HG03060 (cell line): ENCODE data around the gene HTT-AS.

ENCODE experiments used
- ATAC-seq: cut with Tn5 transposase; IDR thresholded peaks from one replicate; pipeline ENCODE4 v1.9.1; 2021; ENCODE audit warnings: low read depth, moderate number of reproducible peaks; ENCODE audit not compliant: unreplicated experiment

The HTT-AS gene

DNA sequence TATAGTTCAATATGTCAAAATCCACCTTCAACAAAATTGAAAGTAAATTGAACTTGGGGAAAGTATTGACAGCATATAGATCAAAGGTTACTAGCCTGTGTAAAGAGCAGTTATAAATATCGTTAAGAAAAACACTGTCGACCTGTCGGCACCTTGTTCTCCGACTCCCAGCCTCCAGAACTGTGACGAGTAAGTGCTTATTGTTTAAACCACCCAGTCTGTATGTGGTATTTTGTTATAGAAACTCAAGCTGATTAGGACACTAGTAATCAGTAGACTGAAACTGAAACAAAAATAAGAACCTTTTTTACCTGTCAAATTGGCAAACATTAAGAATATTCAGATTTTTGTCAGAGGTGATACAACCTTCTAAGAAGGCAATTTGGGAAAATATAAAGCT is 17.1 kb upstream of the HTT-AS start:
- ATAC-seq: no peak

GRCh38 chr4:3087115-3087797 is 12.9 kb upstream of the HTT-AS start:
- ATAC-seq: no peak

GRCh38 chr4:3085948-3086670 is 11.8 kb upstream of the HTT-AS start:
- ATAC-seq: no peak

DNA sequence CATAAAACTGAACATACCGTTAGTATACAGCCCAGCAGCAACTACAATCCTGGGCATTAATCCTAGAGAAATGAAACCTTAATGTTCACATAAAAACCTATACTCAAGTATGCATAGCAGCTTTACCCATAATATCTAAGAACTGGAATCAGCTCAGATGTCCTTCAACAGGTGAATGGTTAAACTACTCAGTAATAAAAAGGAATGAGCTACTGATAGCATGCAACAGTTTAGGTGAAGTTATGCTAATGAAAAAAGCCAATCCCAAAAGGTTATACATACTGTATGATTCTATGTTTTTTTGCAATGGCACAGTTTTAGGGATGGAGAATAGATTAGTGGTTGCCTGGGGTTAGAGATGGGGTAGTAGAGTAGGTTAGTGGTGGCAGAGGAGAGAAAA is 9.4 kb upstream of the HTT-AS start:
- no peak for ATAC-seq

GRCh38 chr4:3082925-3083515 is 8.7 kb upstream of the HTT-AS start:
- ATAC-seq: no peak

DNA sequence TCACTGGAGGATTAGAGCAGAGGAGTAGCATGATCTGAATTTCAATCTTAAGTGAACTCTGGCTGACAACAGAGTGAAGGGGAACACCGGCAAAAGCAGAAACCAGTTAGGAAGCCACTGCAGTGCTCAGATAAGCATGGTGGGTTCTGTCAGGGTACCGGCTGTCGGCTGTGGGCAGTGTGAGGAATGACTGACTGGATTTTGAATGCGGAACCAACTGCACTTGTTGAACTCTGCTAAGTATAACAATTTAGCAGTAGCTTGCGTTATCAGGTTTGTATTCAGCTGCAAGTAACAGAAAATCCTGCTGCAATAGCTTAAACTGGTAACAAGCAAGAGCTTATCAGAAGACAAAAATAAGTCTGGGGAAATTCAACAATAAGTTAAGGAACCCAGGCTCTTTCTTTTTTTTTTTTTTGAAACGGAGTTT is 5.4 kb upstream of the HTT-AS start:
- no peak for ATAC-seq

DNA sequence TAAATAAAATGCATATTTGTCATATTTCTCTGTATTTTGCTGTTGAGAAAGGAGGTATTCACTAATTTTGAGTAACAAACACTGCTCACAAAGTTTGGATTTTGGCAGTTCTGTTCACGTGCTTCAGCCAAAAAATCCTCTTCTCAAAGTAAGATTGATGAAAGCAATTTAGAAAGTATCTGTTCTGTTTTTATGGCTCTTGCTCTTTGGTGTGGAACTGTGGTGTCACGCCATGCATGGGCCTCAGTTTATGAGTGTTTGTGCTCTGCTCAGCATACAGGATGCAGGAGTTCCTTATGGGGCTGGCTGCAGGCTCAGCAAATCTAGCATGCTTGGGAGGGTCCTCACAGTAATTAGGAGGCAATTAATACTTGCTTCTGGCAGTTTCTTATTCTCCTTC is 3.5 kb upstream of the HTT-AS start:
- ATAC-seq: peak; percentile 33

- no peak for ATAC-seq
Measured at GRCh38 chr4:3075652-3075981, 1.3 kb upstream of the HTT-AS start.

- no peak for ATAC-seq
Measured at GRCh38 chr4:3074846-3075651, 711 bp upstream of the HTT-AS start.

DNA sequence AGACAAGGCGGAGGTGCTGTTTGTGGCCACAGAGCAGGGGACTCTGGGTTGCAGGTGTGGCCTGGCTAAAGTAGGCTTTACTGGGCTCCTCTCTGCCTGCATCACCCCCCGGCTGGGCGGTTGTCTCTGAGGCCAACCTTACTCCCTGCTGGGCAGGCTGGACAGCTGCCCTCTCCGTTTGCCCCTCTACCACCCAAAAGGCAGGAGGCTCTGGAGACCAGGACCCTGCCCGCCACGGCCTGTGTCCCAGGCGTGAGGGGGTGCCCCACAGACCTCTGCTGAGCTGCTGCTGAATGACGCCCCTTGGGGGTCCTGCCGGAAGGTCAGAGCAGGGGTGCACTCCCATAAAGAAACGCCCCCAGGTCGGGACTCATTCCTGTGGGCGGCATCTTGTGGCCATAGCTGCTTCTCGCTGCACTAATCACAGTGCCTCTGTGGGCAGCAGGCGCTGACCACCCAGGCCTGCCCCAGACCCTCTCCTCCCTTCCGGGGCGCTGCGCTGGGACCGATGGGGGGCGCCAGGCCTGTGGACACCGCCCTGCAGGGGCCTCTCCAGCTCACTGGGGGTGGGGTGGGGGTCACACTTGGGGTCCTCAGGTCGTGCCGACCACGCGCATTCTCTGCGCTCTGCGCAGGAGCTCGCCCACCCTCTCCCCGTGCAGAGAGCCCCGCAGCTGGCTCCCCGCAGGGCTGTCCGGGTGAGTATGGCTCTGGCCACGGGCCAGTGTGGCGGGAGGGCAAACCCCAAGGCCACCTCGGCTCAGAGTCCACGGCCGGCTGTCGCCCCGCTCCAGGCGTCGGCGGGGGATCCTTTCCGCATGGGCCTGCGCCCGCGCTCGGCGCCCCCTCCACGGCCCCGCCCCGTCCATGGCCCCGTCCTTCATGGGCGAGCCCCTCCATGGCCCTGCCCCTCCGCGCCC is 920 bp downstream of the HTT-AS start:
- ATAC-seq: no peak

DNA sequence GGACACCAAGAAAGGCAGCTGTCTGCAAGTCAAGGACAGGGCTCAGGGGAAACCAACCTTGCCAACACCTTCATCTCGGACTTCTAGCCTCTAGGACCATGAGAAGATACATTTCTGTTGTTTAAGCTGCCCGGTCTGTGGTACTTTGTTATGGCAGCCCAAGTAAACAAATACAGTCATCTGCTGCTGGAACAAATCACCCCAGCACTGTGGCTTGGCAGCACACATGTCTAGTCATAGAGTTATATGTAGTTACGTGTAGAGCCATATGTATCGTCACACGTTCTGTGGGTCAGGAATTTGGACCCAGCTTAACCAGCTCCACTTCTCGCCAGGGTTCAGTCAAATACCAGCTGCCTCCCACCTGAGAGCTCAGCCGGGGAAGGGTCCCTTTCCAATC is 2.5 kb downstream of the HTT-AS start:
- ATAC-seq: no peak

GRCh38 chr4:3070709-3071500 is 3.4 kb downstream of the HTT-AS start:
- no peak for ATAC-seq

DNA sequence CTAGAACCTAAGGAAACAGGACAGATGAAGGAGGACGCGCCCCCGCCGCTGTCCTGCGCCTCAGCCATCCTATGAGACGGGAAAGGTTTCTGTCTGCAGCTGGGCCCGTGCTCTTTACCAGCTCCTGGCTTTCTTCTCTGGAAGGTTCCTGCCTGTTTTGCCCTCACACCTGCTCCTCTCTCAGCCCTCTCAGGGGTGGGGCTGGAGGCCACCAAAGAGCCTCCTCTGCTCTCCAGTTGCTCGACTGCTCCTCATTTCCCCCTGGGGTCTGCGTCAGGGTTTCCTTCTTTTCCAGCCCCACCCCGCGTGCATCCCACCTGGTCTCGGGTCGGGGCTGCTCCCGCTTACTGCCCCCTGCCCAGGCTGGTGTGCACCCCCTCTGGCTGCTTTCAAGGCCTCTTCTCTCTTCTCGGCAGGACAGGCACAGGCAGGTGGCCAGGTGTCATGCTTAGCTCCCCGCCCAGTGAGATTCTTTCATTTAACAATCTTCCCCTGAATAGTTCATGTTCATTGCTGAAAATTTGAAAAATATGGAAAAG is 4.6 kb downstream of the HTT-AS start:
- no peak for ATAC-seq

DNA sequence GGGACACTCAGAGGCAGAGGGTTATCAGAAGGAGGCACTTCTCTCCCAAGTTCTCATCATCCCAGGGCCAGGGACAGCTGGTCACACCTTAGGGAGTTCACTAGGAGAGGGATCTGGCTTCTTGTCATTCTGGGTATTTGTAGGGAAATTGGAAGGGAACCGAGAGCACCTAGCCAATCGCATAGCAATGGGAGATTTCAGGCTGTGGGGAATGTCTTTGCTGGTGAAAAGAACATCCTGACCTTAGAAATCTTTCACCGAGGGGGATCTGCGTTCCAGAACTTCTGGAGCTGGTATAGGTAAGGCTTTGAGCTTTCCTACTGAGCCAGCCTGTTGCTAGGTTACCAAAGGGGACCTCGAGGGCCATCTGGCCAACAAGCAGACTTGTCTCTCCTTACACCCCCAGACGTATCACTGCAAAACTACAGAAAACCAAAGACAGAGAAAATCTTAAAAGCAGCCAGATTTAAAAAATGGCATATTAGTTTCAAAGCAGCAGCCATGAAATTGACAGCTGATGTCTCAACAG is 6.8 kb downstream of the HTT-AS start:
- no peak for ATAC-seq

GRCh38 chr4:3066836-3067400 is 7.4 kb downstream of the HTT-AS start:
- ATAC-seq: no peak

- ATAC-seq: no peak
Measured at GRCh38 chr4:3065551-3065950, 8.8 kb downstream of the HTT-AS start.

DNA sequence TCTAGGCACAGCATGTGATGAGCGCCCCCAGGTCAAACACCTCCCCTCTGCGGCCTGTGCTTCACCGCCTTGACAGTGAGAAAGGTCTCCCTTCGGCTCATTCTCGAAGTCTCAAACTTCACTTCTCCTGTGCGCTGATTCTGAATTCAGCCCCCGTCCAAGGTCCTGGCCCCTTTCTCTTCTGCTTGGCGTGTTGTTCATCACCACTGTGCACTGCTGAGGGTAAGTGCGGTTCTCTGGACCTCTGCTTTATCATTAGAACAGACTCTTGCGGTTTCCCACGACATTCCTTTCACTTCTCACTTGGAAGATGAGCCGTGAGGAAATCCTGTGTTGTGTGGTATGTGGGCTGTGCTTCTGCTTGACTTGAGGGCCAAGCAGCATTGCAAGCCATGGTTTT is 11.9 kb downstream of the HTT-AS start:
- ATAC-seq: no peak

- no peak for ATAC-seq
Measured at GRCh38 chr4:3060946-3061345, 13.4 kb downstream of the HTT-AS start.

- ATAC-seq: no peak
Measured at GRCh38 chr4:3059943-3060342, 14.4 kb downstream of the HTT-AS start.
